ENCODE results near the gene SLC25A1. TPM values are rescaled to one million over a fixed set of nuclear protein-coding genes. Genes with fewer than 3 reads are reported as not detected.

SLC25A1 gene
- total RNA-seq, 6 experiments from 2014 or later = 80.2 to 128 (median 114) TPM

GRCh38 chr22:19222242-19223005 is 43.9 kb upstream of the SLC25A1 start:
- WGBS (ENCODE audit: insufficient coverage, low coverage, low lambda C conversion rate, missing lambda C conversion rate) = 83% methylated on average over 2 of the region's 11 CpGs
- no peak for TF ChIP-seq CTCF (IDR thresholded peaks at IDR 0.05)
- no peak for TF ChIP-seq POLR2A (IDR thresholded peaks at IDR 0.05)
- Histone ChIP-seq H3K27ac (no peak overlapping the region), H3K36me3 (no peaks in the 10 kb centered on the region), H3K9me3 (no peaks in the 10 kb centered on the region), H3K4me1 (no peaks in the 10 kb centered on the region), H3K27me3 (no peaks in the 10 kb centered on the region), H3K4me3 (no peak overlapping the region)
- DNase-seq (no peak), ATAC-seq (no peak)
- intact Hi-C loops (cut with DNase I) = no loop called here

GRCh38 chr22:19220867-19221266 is 42.3 kb upstream of the SLC25A1 start:
- no peak overlapping the region for H3K27ac ChIP-seq
- TF ChIP-seq POLR2A (IDR thresholded peaks at IDR 0.05) (no peak), CTCF (IDR thresholded peaks at IDR 0.05) (no peak)
- 89% methylated on average over 3 of the region's 3 CpGs for WGBS (ENCODE audit: insufficient coverage, low coverage, low lambda C conversion rate, missing lambda C conversion rate)
- intact Hi-C loops (cut with DNase I) = no loop called here
- no peaks in the 10 kb centered on the region for H3K36me3 ChIP-seq
- ATAC-seq = no peak
- no peaks in the 10 kb centered on the region for H3K27me3 ChIP-seq
- no peak overlapping the region for H3K4me3 ChIP-seq
- peaks cover 0 to 10% (median 0%) of the 10 kb centered on the region in 4 donors for H3K4me1 ChIP-seq
- no peak for DNase-seq
- no peaks in the 10 kb centered on the region for H3K9me3 ChIP-seq

GRCh38 chr22:19218541-19219233 is 40.2 kb upstream of the SLC25A1 start:
- peaks cover 0 to 10% (median 0%) of the 10 kb centered on the region in 4 donors for H3K4me1 ChIP-seq
- no peak for TF ChIP-seq POLR2A (IDR thresholded peaks at IDR 0.05)
- no peak for TF ChIP-seq CTCF (IDR thresholded peaks at IDR 0.05)
- H3K36me3 ChIP-seq = no peaks in the 10 kb centered on the region
- no peak overlapping the region for H3K4me3 ChIP-seq
- no peak overlapping the region for H3K27ac ChIP-seq
- no peak for ATAC-seq
- intact Hi-C loops (cut with DNase I) = no loop called here
- no peaks in the 10 kb centered on the region for H3K9me3 ChIP-seq
- no peak for DNase-seq
- WGBS (ENCODE audit: insufficient coverage, low coverage, low lambda C conversion rate, missing lambda C conversion rate) = 60% methylated on average over 2 of the region's 5 CpGs
- H3K27me3 ChIP-seq = no peaks in the 10 kb centered on the region

- no peaks in the 10 kb centered on the region for H3K27me3 ChIP-seq
- H3K9me3 ChIP-seq = no peaks in the 10 kb centered on the region
- ATAC-seq (peak; percentile 48 to 79 (median 64)), DNase-seq (no peak)
- H3K4me3 ChIP-seq = no peak overlapping the region
- no peak overlapping the region for H3K27ac ChIP-seq
- WGBS (ENCODE audit: insufficient coverage, low coverage, low lambda C conversion rate, missing lambda C conversion rate) = 62% methylated on average over 4 of the region's 5 CpGs
- peaks cover 0 to 10% (median 0%) of the 10 kb centered on the region in 4 donors for H3K4me1 ChIP-seq
- H3K36me3 ChIP-seq = no peaks in the 10 kb centered on the region
- intact Hi-C loops (cut with DNase I) = no loop called here
- no peak for TF ChIP-seq POLR2A (IDR thresholded peaks at IDR 0.05)
- TF ChIP-seq CTCF (IDR thresholded peaks at IDR 0.05) = no peak
Measured at GRCh38 chr22:19216579-19216978, 38.0 kb upstream of the SLC25A1 start.
